OCI-LY3 (cell line): ENCODE results near the gene RBBP6.

Source experiments
- EZH2phosphoT487 ChIP-seq: fragments of 200-600 bp; shearing (Covaris generic); IDR thresholded peaks from 2 replicates; pipeline ENCODE4 v1.6.1; 2018; ENCODE audit warnings: antibody characterized with exemption, mixed run types, low read depth
- TF ChIP-seq, protein P1 (sequence below): fragments of 200-600, 300-600 bp; sonication (generic); IDR thresholded peaks from 2 replicates; pipeline ENCODE4 v1.5.1; 2014; ENCODE audit warnings: antibody characterized with exemption, low read length, low read depth

DNA sequence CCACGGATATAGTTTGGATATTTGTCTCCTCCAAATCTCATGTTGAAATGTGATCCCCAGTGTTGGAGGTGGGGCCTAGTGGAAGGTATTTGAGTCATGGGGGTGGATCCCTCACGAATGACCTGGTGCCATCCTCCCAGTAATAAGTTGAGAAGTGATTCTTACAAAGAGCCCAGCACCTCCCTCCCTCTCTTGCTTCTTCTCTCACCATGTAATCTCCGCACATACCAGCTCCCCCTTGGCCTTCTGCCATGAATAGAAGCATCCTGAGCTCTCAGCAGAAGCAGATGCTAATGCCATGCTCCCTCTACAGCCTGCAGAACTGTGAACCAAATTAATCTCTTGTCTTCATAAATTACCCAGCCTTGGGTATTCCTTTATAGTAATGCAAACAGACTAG is 41.9 kb upstream of the RBBP6 start:
- TF ChIP-seq, protein P1, sequence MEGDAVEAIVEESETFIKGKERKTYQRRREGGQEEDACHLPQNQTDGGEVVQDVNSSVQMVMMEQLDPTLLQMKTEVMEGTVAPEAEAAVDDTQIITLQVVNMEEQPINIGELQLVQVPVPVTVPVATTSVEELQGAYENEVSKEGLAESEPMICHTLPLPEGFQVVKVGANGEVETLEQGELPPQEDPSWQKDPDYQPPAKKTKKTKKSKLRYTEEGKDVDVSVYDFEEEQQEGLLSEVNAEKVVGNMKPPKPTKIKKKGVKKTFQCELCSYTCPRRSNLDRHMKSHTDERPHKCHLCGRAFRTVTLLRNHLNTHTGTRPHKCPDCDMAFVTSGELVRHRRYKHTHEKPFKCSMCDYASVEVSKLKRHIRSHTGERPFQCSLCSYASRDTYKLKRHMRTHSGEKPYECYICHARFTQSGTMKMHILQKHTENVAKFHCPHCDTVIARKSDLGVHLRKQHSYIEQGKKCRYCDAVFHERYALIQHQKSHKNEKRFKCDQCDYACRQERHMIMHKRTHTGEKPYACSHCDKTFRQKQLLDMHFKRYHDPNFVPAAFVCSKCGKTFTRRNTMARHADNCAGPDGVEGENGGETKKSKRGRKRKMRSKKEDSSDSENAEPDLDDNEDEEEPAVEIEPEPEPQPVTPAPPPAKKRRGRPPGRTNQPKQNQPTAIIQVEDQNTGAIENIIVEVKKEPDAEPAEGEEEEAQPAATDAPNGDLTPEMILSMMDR: no peak
- TF ChIP-seq EZH2phosphoT487: no peak
